Activated CD4-positive, alpha-beta T cell treated with anti-CD3 and anti-CD28 coated beads for 36 hours (primary cell): ENCODE measurements around the gene TMEM203. TPM values are rescaled to one million over a fixed set of nuclear protein-coding genes. Genes with fewer than 3 reads are reported as not detected.
A peak's percentile ranks its signal among the peaks of the same experiment; 100 is the strongest.
"Not testable (repeated sequence)": the region's sequence is repeated elsewhere in the genome, so short reads cannot be mapped to it uniquely, and the experiment has no call there.

Experiments
- ATAC-seq: fragments of 200-7000 bp; cut with Tn5 transposase; one replicate; pipeline ENCODE4 v1.10.0; 2021; ENCODE audit warnings: mild to moderate bottlenecking, moderate library complexity
- CTCF ChIA-PET: fragments of 350-600 bp; sonication (Branson Sonifier 250); formaldehyde crosslinking; loops from one replicate; lab custom pipeline; 2021; ENCODE audit warnings: antibody characterized with exemption; lab: Charles Lee
- POLR2A ChIA-PET: fragments of 350-600 bp; sonication (Branson Sonifier 250); formaldehyde crosslinking; loops from one replicate; lab custom pipeline; 2021; ENCODE audit warnings: antibody characterized with exemption, inconsistent platforms; lab: Charles Lee
- DNase-seq: peaks from one replicate; pipeline ENCODE4 v3.0.0-alpha.2; 2020
- H3K27ac Mint-ChIP-seq: one replicate; pipeline ENCODE4 v1.8.0; 2021; ENCODE audit warnings: mixed read lengths
- H3K27me3 Mint-ChIP-seq: one replicate; pipeline ENCODE4 v1.8.0; 2021; ENCODE audit warnings: mixed read lengths
- H3K36me3 Mint-ChIP-seq: one replicate; pipeline ENCODE4 v1.8.0; 2021; ENCODE audit warnings: low read depth, mixed read lengths
- H3K4me1 Mint-ChIP-seq: one replicate; pipeline ENCODE4 v1.8.0; 2021; ENCODE audit warnings: mixed read lengths
- H3K4me3 Mint-ChIP-seq: one replicate; pipeline ENCODE4 v1.8.0; 2021; ENCODE audit warnings: mild to moderate bottlenecking, moderate library complexity, mixed read lengths
- H3K9me3 Mint-ChIP-seq: one replicate; pipeline ENCODE4 v1.8.0; 2021; ENCODE audit warnings: low read depth, mixed read lengths
- intact Hi-C, 2 experiments: fragments of 100-400 bp; cut with DNase I in 1 of 2; cut with micrococcal nuclease in 1 of 2; formaldehyde crosslinking; loops; one replicate each; pipeline versions ENCODE4 v1.14.2 to v1.15.1; 2022 to 2024; cut with DNase I, micrococcal nuclease
- total RNA-seq, 2 experiments: library from RNA; stranded (reverse); gene quantifications; one replicate each; pipeline ENCODE4 v1.2.3, GENCODE V29; 2021

Gene TMEM203
- total RNA-seq, 2 experiments from 2014 or later, result 25.0 to 30.7 TPM

GRCh38 chr9:137240841-137241489 is 35.5 kb upstream of the TMEM203 start, which contains the start of gene TUBB4B:
Gene TUBB4B (plus strand): TSS chr9:137241287. CDS start chr9:137241361, 74 bp downstream.
- ATAC-seq (peak; percentile 84), DNase-seq (peak; percentile 98)
- Mint-ChIP-seq H3K27me3 (no peaks in the 10 kb centered on the region), H3K4me3 (peak within 1 kb of the TSS; percentile 83), H3K27ac (peak within 1 kb of the TSS; percentile 87), H3K36me3 (peaks cover 27% of the 10 kb centered on the region), H3K4me1 (peaks cover 27% of the 10 kb centered on the region), H3K9me3 (no peaks in the 10 kb centered on the region)
- ChIA-PET CTCF (interaction anchor here (0.6 to 1.7 kb wide), 8 partner anchors 13 to 418 kb away, joined by 3 to 8 read pairs (median 4); partner anchors contain the start of genes CYSRT1, MAN1B1 and RNF224), POLR2A (interaction anchor here (0.6 to 1.7 kb wide), 14 partner anchors 13 to 362 kb away, joined by 3 to 13 read pairs (median 3); partner anchors contain the start of genes FBXW5, MAN1B1, NELFB and RNF208)
- intact Hi-C loops, result loop anchor here (1.0 to 2.0 kb wide), 18 partner anchors 14 to 758 kb away; partner anchors contain the start of genes NDOR1 (in 2 of the 2), NELFB (in 2 of the 2), TMEM203 (in 2 of the 2) and ANAPC2 (in 1 of the 2)

- Mint-ChIP-seq H3K4me1 (peaks cover 27% of the 10 kb centered on the region), H3K9me3 (no peaks in the 10 kb centered on the region), H3K4me3 (peak overlapping the region; percentile 83), H3K27ac (no peak overlapping the region), H3K36me3 (peaks cover 27% of the 10 kb centered on the region), H3K27me3 (no peaks in the 10 kb centered on the region)
- DNase-seq (peak; percentile 79), ATAC-seq (peak; percentile 16)
- ChIA-PET POLR2A (interaction anchor here (0.6 to 1.7 kb wide), 14 partner anchors 13 to 362 kb away, joined by 3 to 13 read pairs (median 4); partner anchors contain the start of genes FBXW5, MAN1B1, NELFB and RNF208), CTCF (interaction anchor here (0.9 to 1.8 kb wide), 5 partner anchors 13 to 145 kb away, joined by 3 to 8 read pairs (median 6); partner anchors contain the start of genes CYSRT1 and RNF224)
- intact Hi-C loops, result loop anchor here (1.0 to 2.0 kb wide), 7 partner anchors 17 to 757 kb away; partner anchors contain the start of genes ANAPC2 (in 1 of the 2), MAN1B1 (in 1 of the 2), NDOR1 (in 1 of the 2) and PAXX (in 1 of the 2)
Observed at GRCh38 chr9:137240318-137240840, 34.9 kb upstream of the TMEM203 start.

- not testable (repeated sequence) for ATAC-seq, DNase-seq, H3K9me3 Mint-ChIP-seq, H3K27me3 Mint-ChIP-seq
- peaks cover 27% of the 10 kb centered on the region for H3K4me1 Mint-ChIP-seq
- H3K27ac Mint-ChIP-seq, result peak overlapping the region; percentile 42
- H3K4me3 Mint-ChIP-seq, result peak overlapping the region; percentile 83
- intact Hi-C loops, result loop anchor here (1.0 to 5.0 kb wide), 8 partner anchors 16 to 756 kb away; partner anchors contain the start of genes ANAPC2 (in 1 of the 2), MAN1B1 (in 1 of the 2), NDOR1 (in 1 of the 2) and NPDC1 (in 1 of the 2)
- CTCF ChIA-PET, result interaction anchor here (1.2 to 1.8 kb wide), 4 partner anchors 13 to 144 kb away, joined by 5 to 8 read pairs (median 6); partner anchors contain the start of genes CYSRT1 and RNF224
- H3K36me3 Mint-ChIP-seq, result peaks cover 27% of the 10 kb centered on the region
- POLR2A ChIA-PET, result interaction anchor here (0.6 to 1.7 kb wide), 5 partner anchors 17 to 153 kb away, joined by 3 to 10 read pairs (median 7); partner anchors contain the start of genes MAN1B1 and RNF208
Observed at GRCh38 chr9:137239541-137240200, 34.2 kb upstream of the TMEM203 start.

DNA sequence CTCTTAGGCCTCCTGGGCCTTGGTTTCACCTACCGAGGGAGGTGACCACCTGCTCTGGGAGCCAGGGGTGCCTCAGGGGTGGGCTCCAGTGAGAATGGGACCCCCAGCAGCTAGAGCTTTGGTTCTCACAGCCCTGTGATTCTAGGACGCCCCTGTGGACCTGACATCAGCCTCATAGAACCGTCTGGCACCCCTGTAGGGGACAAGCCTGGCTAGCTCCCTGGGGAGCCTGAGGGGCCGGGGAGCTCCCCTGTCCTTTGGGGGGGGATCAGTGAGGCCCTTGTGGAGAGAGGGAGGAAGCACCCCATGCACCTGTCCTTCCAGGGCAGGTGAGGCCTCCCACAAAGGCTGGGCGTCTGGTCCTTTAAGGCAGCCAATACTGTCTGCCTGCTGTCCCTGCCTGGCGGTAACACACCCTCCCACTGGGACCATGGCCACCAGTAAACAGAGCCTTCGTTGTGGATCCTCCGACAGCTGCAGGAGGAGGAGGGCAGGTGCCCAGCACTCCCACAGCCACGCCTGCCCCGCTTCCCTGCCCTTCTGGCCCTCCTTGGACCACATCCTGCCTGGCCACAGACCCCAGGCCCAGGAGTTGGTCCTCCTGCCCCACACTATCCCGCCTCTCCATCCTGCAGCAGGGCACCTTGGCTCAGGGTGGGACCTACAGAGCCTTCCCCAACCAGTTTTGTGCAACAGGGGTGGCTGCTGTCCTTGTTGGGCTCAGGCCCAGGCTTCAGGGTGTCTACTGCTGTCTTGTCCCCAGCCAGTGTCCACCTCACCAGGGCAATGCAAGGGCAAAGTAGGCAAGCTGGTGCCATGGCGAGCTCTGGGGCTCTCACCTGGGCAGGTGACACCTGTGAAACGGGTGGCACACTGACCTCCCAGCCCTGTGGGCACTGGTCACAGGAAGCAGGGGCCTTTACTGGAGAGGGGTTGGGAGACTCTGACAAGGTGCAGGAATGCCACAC is 32.6 kb upstream of the TMEM203 start:
- ChIA-PET POLR2A (no interaction called here), CTCF (interaction anchor here (0.6 to 1.8 kb wide), 10 partner anchors 11 to 170 kb away, joined by 3 to 23 read pairs (median 5); partner anchors contain the start of genes CYSRT1, RNF208 and RNF224)
- ATAC-seq (no peak), DNase-seq (no peak)
- Mint-ChIP-seq H3K4me1 (peaks cover 22% of the 10 kb centered on the region), H3K27me3 (peaks cover 2% of the 10 kb centered on the region), H3K36me3 (peaks cover 15% of the 10 kb centered on the region), H3K9me3 (no peaks in the 10 kb centered on the region), H3K27ac (no peak overlapping the region), H3K4me3 (no peak overlapping the region)
- intact Hi-C loops, result loop anchor here (2.0 to 5.0 kb wide), 2 partner anchors 49 to 191 kb away; partner anchors contain the start of genes ANAPC2 (in 1 of the 2), NPDC1 (in 1 of the 2) and SSNA1 (in 1 of the 2)

- no peak for DNase-seq
- no peaks in the 10 kb centered on the region for H3K9me3 Mint-ChIP-seq
- H3K4me1 Mint-ChIP-seq, result peaks cover 12% of the 10 kb centered on the region
- peaks cover 5% of the 10 kb centered on the region for H3K36me3 Mint-ChIP-seq
- POLR2A ChIA-PET, result interaction anchor here (0.9 kb wide), 3 partner anchors 17 to 109 kb away, joined by 3 to 5 read pairs (median 3); partner anchors contain the start of gene NELFB
- ATAC-seq, result no peak
- H3K4me3 Mint-ChIP-seq, result no peak overlapping the region
- H3K27me3 Mint-ChIP-seq, result peaks cover 2% of the 10 kb centered on the region
- intact Hi-C loops, result loop anchor here (1.0 to 5.0 kb wide), 4 partner anchors 14 to 190 kb away; partner anchors contain the start of genes ANAPC2 (in 1 of the 2), NPDC1 (in 1 of the 2), SSNA1 (in 1 of the 2) and TPRN (in 1 of the 2)
- no peak overlapping the region for H3K27ac Mint-ChIP-seq
- CTCF ChIA-PET, result interaction anchor here (0.6 to 1.6 kb wide), 32 partner anchors 10 to 408 kb away, joined by 3 to 23 read pairs (median 5); partner anchors contain the start of genes CYSRT1, MAN1B1, NELFB and RNF208
Observed at GRCh38 chr9:137236936-137237421, 31.5 kb upstream of the TMEM203 start.

DNA sequence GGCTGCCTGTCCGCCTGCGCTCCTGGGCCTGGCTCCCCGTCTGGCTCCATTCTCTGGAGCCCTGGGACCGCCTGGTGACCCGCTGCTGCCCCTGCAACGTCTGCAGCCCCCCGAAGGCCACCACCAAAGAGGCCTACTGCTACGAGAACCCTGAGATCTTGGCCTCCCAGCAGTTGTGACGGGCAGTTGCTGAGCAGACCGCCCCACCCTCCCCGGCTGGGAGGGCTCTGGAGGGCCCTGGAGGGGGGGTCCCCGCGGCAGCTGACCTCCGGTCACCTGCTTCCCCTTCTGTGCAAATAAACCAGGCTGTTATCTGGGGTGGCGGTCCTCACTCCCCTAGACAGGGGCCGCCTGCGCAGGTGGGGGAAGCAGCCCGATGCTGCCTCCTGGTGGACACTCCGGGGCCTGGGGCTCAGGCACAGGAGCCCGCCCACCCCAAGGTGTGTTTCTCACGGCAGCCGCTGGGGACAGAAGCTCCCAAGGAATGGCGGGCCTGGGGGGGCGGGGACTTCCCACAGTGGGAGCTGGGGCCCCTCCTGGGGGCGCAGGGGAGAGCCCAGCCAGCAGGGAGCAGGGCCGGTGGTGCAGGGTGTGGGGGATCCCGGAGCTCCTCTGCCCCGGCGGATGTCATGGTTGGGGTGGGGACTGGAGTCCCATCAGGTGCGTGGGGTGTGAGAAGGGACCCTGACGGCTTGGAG is 30.9 kb upstream of the TMEM203 start:
- CTCF ChIA-PET, result interaction anchor here (0.6 to 1.6 kb wide), 33 partner anchors 9 to 407 kb away, joined by 3 to 23 read pairs (median 5); partner anchors contain the start of genes CYSRT1, MAN1B1, NELFB and RNF208
- Mint-ChIP-seq H3K27me3 (peaks cover 2% of the 10 kb centered on the region), H3K36me3 (peaks cover 3% of the 10 kb centered on the region), H3K4me1 (peaks cover 12% of the 10 kb centered on the region), H3K27ac (no peak overlapping the region), H3K9me3 (no peaks in the 10 kb centered on the region), H3K4me3 (no peak overlapping the region)
- ATAC-seq (peak; percentile 33), DNase-seq (peak; percentile 96)
- POLR2A ChIA-PET, result interaction anchor here (0.8 to 0.9 kb wide), 4 partner anchors 8 to 109 kb away, joined by 3 to 5 read pairs (median 4); partner anchors contain the start of gene NELFB
- intact Hi-C loops, result loop anchor here (1.0 to 5.0 kb wide), 4 partner anchors 13 to 189 kb away; partner anchors contain the start of genes ANAPC2 (in 1 of the 2), NPDC1 (in 1 of the 2), SSNA1 (in 1 of the 2) and TPRN (in 1 of the 2)

GRCh38 chr9:137235424-137236237 is 30.2 kb upstream of the TMEM203 start:
- no peak overlapping the region for H3K27ac Mint-ChIP-seq
- ATAC-seq (no peak), DNase-seq (no peak)
- peaks cover 2% of the 10 kb centered on the region for H3K27me3 Mint-ChIP-seq
- H3K9me3 Mint-ChIP-seq, result no peaks in the 10 kb centered on the region
- ChIA-PET CTCF (interaction anchor here (0.6 to 1.6 kb wide), 8 partner anchors 9 to 207 kb away, joined by 3 to 23 read pairs (median 5); partner anchors contain the start of genes CYSRT1, RNF208 and RNF224), POLR2A (interaction anchor here (0.8 kb wide), 1 partner anchor 9 kb away, joined by 5 read pairs; no protein-coding TSS in a partner anchor)
- H3K4me1 Mint-ChIP-seq, result peaks cover 12% of the 10 kb centered on the region
- no peaks in the 10 kb centered on the region for H3K36me3 Mint-ChIP-seq
- H3K4me3 Mint-ChIP-seq, result no peak overlapping the region
- intact Hi-C loops, result loop anchor here (1.0 to 5.0 kb wide), 4 partner anchors 12 to 188 kb away; partner anchors contain the start of genes ANAPC2 (in 1 of the 2), NPDC1 (in 1 of the 2), SSNA1 (in 1 of the 2) and TPRN (in 1 of the 2)
